ENCODE data around the gene RYR2.
A peak's percentile ranks its signal among the peaks of the same experiment; 100 is the strongest.

Gene RYR2

DNA sequence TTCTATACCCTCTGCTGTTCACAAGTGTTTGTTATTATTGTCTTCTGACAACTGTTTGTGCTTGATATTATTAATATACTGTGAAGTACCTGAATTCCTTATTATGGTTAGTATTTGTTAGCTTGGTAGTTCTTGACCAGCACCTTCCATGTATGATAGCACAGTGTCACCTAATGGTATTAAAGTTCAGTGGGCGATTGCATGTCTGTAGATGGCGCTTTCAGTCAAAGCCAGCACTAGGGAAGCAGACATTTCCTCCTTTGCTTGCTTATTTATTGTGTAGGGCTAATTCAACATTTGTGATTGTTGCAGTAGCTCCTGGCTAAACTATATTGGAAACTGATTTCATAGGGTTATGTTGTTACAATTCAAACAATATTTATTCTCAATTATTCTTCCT is 630.8 kb downstream of the RYR2 start:
- DNase-seq: no peak
- ATAC-seq: no peak

DNA sequence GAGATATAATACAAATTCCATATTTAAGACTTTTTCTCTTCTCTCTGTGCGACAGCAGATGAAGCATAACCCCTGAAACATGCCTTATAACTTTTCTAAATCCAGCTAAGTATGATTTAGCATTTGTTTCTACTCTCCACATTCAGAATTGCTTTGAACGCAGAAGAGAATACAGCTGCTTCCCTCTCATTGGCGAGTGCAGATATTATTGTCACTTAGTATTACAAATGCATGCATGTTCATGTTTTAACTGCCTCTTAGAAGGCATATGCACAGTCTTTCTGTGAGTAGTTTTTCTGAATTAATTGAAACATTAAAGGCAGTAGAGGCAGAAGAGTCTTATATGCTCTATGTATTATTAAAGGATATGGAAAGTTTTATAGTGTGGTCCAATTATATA is 631.6 kb downstream of the RYR2 start:
- DNase-seq: no peak
- no peak for ATAC-seq

DNA sequence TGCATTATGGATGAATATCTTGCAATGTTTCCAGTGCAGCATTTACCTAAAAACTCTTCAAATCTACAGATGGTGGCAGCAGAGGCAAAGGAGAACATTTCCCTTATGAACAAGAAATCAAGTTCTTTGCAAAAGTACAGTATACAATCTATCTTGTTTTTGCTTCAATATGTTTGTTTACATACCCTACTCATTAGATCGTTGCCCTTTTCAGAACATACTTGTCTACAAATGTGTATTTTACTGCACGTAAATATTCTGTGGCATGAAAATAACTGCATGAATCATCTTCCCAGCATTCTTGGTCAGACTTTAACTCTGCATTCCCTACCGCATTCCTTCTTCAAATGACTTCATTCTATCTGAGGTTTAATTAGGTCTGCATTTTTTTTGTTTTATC is 636.0 kb downstream of the RYR2 start:
- DNase-seq (no peak), ATAC-seq (no peak)

DNA sequence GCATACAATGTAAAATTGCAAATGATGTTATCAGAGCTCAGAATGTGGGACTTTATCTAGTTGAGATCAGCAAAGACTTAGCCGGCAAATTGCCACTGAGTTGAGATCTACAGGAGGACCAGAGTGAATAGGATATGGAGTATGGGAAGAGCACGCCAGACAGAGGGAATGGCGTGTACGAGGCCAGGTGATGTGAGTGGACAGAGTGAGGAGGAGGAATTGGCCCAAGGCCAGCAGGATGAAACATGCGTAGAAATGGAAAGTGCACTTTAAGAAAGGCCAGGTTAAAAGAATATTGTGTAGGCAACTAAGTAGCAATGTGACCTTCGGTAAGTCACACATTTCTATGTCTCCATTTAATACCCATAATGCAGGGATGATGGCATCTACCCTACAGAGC is 637.7 kb downstream of the RYR2 start:
- DNase-seq (no peak), ATAC-seq (no peak)

DNA sequence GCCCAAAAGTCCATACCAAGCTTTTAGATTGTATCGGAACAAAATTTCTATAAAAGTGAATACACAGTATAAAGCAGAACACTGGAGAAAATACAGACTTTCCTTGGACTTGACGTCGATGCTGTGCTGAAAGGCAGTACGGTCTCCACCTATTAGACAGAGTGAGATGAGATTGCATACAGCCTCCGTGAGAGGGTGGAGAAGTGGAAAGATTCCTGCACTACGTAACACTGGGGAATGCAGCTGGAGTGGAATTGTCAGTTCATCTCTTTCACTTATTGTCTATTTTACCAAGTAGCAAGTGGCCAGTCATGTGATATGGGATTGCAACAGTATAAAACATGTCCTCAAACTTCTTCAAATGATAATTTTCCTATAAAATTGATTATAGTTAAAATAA is 639.2 kb downstream of the RYR2 start:
- ATAC-seq (no peak), DNase-seq (no peak)

DNA sequence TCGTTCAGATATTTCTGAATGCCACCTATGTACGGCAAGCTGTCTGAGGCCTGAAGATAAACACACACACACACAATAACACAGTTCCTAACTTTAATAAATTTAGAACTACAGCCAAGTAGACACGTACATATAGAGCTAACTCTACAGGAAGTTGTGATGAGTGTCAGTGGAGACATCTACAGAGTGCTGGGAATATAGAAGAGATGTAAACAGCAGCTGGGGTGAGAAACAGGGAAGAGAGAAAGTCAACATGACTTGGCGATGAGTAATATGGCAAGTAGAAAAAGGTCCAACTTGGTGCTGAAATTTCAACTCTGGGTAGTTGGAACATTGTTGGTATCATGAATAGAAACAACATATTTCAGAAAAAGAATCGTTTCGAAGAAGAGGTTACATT is 642.3 kb downstream of the RYR2 start:
- DNase-seq (no peak), ATAC-seq (no peak)

DNA sequence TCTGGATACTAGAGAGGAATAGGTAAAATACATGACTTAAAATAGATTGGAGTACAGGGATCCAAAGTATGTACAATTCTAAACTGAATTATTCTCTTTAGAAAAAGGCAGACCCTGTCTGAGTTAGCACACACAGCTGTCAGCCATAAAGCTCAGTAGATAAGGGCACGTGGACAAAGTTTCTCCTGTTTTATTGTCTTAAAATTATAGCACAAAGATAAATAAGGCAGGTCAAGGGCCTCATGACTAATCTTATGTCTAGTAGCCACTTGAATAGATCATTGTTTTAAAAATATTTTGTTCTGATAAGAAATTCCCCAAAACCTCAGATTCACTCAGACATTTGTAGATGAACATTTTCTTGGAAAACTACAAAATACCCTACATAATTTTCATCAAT is 643.6 kb downstream of the RYR2 start:
- DNase-seq (no peak), ATAC-seq (no peak)

DNA sequence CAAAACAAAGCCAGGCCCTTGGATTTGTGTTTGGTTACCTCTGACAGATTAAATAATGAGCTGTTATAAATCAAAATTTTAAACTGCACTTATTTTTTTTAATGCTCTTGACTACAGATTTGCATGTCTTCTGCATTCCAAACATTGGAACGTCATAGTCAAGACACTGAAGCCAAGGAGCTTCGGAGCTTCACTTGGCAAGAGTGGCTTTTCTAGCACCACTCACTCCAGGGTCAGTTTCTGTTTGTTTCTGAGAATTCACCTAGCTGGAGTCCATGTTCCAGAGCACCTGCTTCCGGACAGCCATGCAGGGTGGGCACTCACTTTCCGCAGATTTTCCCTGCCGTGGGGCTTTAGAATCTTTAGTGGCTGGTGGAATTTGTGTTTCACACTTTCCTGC is 645.8 kb downstream of the RYR2 start:
- no peak for DNase-seq
- no peak for ATAC-seq

DNA sequence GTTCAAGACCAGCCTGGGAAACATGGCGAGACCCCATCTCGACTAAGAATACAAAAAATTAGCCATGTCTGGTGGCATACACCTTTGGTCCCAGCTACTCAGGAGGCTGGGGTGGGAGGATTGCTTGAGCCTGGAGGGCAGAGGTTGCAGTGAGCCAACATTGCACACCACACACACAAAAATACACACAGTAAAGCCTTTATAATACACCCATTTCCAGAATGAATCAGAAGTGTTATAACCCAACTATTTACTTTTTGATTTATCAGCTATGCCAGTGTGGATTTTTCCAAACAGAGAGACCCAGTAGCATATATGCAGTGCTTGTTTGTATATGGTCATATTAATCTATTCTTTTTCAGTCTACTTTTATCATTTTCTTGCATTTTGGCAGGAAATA is 648.7 kb downstream of the RYR2 start:
- DNase-seq (no peak), ATAC-seq (no peak)

DNA sequence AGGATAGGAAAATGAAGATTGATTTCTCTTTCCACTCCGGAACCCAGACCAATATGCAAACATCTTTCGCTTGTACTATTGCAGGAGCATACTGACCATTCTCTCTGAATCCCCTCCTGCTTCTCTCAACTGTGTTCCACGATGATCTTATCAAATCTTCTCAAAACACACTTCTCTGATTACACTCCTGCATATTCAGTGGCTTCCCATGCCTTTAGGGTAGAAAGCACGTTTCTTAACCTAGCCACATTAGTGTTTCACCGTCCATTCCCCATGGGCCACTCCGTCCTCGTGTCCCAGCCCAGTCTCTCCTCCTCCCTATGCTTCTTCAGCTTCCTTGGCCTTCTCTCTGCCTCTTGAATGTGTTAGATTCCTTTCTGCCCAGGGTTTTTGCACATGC is 650.3 kb downstream of the RYR2 start:
- ATAC-seq (no peak), DNase-seq (no peak)

DNA sequence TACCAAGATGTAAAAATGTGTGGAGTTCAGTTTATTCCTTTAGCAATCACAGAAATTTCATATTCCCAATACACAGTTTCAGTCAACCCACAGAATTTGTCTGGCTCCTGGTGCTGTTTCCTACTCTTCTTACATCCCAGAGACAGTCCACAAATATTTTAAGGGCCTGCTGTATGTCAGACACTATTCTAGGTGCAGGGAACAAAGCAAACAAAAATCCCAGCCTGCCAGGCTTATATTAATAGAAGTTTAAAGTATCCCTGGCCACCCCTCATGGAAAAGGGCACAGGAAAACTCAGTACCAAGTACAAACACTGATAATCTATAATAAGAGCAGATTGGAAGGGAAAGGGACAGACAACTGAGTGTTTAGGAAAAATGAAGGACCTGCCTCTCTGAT is 653.9 kb downstream of the RYR2 start:
- ATAC-seq: no peak
- no peak for DNase-seq

DNA sequence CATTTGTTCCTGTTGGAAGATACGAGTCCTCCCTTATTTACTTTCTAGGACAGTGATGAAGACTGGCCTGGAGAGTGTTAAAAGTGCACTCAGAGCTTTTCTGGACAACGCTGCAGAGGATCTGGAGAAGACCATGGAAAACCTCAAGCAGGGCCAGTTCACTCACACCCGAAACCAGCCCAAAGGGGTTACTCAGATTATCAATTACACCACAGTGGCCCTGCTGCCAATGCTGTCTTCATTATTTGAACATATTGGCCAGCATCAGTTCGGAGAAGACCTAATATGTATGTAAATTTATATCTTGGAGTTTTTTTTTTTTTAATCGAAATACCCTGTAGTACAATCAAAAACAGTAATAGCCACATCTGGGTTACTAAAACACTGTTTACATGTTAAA is 658.2 kb downstream of the RYR2 start:
- DNase-seq: no peak
- ATAC-seq: no peak

DNA sequence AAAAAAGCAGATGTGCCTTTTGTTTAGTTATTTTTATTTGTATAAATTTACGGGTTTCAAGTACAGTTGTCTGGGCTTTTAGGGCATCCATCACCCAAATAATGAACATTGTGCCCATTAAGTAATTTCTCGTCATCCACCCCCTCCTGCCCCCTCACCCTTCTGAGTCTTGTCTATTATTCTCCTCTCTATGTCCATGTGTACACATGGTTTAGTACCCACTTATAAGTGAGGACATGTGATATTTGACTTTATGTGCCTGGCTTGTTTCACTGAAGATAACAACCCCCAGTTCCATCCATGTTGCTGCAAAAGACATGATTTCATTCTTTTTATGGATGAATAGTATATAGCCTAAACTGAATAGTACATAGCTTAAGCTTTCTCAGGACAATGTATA is 659.5 kb downstream of the RYR2 start:
- DNase-seq: no peak

DNA sequence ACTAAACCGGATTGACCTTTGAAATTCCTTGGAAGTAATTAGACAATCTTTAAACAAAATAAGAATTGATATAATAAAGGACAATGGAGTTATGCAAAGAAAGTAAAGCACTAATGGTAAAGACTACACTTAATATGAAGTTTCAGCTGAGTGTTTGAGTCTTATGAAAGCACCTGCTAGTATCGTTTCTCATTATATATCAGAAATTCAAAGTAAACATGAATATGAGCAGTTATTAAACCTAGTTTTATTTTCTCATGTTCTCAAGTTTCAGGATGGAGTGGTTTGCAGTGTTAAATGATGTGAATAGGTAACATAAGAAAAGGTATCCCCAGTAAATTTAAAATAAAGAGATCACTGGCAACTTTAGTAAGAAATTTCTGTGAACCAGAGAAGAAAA is 660.2 kb downstream of the RYR2 start:
- no peak for DNase-seq
- ATAC-seq: no peak

More for the DNA sequence above, 659.5 kb downstream of the RYR2 start:
- ATAC-seq: no peak

DNA sequence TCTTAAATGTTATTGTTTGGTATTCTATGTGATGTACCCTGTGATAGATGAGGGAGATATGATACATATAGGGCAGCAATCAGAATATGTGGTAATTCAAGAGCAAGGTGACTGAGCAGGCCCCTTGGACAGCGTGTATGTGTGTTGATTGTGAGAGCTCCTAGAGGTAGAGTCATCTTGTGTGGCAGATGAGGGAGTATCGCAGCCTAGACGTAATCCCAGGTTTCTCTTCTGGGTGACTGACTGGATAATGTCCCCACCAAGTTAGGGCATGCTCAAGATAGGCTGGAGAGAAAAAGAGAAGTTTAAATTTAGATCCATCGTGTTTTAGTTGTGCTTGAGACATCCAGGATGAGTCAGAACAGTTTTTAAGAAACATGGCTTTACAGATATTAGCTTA is 663.5 kb downstream of the RYR2 start:
- ATAC-seq: no peak

DNA sequence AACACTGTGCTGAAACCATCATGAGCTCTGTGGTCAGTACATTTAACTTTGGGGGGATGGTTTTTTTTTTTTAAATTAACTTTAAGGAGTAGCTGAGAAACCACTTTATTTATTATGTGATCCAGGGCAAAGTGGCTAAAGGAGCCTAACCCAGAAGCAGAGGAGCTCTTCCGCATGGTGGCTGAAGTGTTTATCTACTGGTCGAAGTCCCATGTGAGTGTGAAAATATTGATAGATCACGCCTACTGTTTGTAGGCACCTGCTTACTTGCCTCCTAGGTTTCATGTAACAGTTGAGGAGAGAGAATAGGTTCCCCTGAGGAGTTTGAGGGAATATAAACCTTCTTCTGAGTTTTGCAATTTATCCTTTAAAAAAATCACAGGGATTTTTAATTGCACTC is 667.4 kb downstream of the RYR2 start:
- ATAC-seq: no peak
- no peak for DNase-seq

More for the DNA sequence above, 663.5 kb downstream of the RYR2 start:
- no peak for DNase-seq

DNA sequence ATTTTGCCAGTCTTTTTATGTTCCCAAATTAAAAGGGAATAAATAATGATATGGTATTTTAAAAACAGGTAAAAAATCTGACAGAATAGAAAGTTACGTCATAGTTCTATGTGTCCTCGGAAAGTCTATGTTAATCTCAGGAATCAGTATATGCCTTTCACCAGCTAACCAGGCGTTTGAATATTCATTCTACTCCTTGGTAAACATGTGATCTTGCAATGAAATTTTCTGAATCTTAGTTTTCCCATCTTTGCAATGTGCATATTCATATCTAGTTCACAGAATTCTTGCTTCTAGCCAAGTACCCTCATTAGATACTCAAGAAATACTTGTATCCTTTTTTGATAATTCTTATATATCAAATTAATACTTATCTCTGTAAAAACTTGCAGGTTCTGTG is 669.3 kb downstream of the RYR2 start:
- ATAC-seq: no peak
- DNase-seq: no peak

DNA sequence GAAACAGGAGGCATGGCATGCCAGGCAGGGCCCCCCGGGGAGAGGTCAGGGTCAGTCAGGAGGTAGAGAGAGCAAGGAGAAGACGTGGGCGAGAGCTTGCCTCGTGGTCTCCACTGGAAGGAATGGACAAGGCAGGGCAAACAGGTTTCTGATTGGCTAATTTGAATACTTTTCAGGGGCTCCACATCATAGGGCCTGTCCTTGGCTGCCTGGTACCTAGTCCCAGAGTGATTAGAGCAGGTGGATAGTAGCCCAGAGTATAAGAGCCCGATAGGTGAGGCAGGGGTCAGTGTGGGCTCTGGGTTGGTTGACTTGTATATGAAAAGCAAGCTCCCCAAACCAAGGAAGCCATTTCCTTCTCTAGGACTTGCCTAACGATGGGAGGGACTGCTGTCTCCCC is 670.1 kb downstream of the RYR2 start:
- no peak for DNase-seq
- ATAC-seq: no peak

DNA sequence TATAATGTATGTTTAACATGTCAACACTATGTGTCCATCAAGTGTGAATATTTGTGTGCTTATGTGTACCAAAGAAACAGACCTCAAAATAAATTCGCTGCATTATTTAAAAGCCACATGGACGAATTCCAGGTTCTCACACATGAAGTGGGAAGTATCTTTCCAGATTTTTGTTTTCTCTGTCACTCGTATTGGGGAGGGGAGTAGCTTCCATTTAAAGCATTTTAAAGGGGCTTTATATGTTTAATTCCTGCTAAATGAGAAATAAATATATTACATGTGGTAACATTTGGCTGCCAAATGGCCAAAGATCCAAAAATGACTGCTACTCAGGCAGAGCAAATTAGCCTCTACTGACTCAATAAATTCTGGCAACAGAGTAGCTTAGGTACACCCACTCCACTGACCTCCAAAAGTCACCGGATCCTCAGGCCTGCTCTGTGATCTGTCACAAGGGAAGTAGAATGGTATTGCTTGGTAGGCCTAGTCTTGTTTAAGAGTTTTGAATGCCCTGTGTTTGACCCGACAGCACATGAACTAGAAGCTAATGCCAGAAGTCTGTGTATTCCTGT is 670.7 kb downstream of the RYR2 start:
- no peak for DNase-seq
- ATAC-seq: no peak

DNA sequence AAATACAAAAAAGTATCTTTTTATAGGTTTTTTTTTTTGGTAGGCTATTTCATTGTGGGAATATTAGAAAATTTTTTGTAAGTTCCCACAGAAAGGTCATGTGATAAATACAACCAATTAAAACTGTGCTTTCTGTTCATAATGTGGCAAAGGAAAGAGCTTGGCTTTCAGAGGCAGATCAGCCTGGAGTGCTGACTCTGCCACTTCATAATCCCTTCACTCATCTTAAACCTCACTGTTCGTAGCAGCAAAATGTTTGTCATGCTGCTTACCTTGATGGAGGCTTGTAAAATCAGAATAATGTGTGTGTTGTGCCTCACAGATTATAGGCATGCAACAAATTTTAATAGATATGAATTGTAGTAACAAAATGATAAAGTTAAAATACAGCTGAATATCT is 671.9 kb downstream of the RYR2 start:
- no peak for DNase-seq

DNA sequence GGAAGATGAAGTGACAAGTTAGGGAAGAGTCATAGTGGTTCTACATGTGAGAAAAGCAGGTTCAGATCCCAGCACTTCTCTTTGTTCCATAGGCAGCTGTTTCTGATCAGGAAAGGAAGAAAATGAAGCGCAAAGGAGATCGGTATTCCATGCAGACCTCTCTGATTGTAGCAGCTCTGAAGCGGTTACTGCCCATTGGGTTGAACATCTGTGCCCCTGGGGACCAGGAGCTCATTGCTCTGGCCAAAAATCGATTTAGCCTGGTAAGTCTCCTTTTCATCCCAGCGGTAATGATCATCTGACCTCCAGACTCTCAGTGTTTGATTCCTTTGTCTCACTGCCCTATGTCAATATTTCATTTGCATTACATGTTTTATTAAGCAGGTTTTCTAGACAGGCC is 675.1 kb downstream of the RYR2 start:
- no peak for ATAC-seq
- no peak for DNase-seq

More for the DNA sequence above, 671.9 kb downstream of the RYR2 start:
- no peak for ATAC-seq

DNA sequence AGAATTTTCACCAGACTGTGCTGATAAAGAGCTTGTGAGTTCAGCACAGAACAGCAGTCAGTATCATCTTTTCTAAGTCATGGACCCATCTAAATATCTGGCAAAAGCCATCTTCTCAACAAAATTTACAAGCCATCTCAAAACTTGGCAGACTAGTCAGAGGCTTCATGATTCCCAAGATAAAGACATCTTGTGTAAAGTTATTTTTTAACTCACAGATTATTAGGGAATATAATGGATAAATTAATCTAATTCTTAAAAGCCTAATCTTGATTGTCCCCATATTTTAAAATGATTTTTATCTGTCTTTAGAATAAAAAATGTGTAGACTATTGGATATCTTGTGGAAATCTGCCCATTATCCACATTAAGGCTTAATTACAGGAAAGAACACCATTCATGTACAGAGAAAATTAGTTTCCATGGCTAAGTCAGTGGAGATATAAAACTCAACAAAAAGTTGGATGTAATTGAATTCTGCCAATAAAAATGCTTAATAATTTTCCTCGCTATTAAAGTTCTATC is 688.9 kb downstream of the RYR2 start:
- no peak for ATAC-seq
- no peak for DNase-seq

DNA sequence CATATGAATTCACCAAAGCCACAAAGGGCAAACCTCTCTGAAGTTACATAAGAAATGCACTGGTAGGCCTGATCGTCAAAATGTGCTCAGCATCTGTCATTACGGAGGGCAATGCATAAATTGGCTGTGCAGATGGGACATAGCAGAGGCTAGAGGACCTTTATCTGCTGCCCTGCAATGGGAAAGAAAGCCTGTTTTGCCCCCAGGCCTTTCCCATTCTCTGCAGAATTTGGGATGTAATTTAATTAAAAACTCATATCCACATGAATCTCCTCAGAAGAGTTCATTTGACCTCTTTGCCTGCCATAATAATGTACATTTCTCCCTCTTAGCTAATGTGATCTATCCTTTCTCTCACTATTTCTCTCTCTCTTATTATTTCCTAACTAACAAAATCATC is 690.7 kb downstream of the RYR2 start:
- no peak for ATAC-seq
- DNase-seq: no peak

DNA sequence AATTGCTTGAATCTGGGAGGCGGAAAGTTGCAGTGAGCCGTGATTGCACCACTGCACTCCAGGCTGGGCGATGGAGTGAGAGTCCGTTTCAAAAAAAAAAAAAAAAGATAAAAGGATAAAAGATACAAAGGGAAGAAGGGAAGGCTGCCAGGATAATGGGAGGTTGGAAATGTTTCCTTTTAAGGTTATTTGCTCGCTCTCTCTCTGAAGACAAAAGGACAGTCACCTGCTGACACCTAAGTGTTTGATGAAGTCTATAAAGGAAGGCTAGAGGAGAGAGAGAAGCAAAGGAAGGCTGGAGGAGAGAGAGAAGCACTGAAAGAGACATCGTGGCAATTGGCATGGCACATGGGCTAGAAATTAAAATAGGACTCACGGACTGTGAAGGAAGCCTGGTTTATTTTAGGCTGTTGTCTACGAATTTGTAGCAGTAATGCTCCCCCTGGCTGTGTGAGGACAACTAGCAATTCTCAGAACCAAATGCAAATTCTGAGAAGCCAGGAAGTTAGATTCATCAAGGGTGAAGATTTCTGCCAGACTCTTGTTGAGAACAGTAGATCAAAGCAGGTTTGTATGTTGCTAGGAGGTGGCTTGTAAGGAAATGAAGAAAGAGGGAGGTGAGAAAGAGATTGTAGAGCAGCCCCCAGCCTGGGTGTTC is 694.5 kb downstream of the RYR2 start:
- DNase-seq (no peak), ATAC-seq (peak; percentile 40)
